T-helper 9 cell (primary cell): ENCODE results near the gene WDR5.

ENCODE experiments used
- DNase-seq: peaks from one replicate; pipeline ENCODE4 v3.0.0-alpha.2; 2020

The WDR5 gene

DNA sequence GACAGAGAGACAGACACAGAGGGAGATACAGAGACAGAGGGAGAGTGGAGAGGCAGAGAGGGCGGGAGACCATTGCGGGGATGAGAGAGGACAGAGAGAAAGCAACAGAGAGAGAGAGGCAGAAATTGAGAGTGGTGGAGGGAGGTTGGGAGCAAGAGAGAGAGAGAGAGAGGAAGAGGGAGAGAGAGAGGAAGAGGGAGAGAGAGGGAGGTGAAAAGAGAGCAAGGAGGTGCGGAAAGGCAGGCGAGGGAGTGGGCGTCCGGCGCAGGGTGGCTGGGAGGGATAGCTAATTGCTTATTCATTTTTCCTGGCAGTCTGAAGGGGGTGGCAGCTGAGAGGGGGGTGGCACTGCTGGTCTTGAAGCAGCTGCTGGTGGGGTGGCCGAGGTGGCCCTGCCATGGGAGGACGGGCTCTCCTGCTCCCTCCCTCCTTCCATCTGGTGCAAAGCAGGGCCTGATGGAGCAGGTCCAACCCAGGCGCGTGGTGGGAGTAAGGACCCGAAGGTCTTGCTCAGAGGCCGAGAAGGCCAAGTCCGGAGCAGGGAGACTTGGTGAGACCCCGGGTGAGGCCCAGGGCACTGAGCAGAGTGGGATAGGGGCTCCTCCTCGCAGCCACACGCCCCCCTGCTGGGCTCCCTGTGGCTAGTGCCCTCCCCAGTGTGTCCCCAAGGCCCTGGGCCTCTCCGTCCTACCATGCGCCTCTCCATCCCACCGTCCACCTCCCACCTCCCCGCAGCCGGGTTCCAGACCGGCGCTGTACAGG lies 53.8 kb downstream of the WDR5 start:
- DNase-seq: no peak

DNA sequence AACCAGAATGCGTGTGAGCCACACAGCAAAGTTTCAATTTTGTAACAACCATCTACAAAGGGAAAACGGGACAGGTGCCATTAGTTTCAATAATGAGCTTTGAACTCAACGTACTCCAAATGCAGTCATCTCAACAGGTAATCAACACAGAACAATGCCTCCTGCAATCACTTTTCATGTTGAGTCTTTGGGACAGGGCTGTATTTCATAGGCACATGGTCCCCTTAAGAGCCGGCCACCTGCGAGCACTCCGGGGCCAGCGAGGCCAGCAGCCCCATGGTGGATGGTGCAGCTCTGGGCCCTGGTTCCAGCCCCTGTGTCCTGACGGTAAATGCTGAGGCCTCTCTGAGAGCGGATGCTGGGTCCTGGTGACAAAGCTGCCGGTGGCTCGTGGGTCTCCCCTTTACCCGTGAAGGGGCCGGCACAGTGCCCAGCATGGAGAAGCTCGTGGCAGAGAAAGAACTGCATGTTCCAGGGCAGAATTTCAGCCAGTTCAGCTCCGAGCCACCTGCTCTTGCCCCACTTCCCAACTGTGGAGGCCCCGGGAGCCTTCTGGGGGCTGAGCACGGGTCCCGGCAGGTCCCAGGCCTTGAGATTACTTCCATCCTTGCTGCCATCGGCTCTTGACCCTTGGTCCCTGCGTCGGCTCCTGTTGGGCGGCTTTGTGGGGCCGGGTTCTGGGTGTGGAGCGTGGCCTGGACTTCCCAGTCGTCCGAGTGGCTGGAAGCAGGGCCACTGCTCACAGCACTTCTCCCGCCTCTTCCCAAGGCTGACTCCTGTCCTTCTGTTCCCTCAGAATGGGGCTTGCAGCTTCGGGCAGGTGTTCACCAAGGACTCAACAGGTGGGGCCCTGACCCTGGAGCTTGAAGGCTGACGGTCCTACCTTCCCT lies 54.6 kb downstream of the WDR5 start:
- DNase-seq: no peak

DNA sequence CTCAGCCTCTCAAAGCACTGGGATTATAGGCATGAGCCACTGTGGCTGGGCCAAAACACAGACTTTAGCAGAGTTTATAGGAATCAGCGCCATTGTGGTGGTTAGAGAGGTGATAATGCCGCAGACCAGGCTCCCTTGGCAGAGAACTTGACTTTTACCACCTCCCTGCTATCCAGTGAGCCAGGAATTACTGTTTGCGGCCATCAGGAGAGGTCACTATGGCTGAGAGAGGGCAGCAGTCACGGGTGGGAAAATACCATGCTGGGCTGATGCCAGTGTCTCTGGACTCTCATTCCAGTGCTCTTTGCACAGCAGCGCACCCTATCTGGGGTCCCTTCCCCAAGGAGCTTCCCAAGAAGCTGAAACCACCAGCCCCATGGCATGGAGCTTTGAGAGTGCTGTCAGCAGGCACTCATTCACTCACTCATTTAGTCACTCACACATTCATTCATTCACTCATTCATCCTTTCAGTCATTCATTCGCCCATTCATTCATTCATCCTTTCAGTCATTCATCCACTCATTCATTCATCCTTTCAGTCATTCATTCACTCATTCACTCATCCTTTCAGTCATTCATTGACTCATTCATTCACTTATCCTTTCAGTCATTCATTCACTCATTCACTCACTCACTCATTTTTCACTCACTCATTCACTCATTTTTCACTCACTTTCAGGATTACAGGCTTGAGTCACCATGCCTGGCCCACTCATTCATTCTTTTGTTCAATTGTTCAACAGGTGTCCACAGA lies 55.8 kb downstream of the WDR5 start:
- no peak for DNase-seq

DNA sequence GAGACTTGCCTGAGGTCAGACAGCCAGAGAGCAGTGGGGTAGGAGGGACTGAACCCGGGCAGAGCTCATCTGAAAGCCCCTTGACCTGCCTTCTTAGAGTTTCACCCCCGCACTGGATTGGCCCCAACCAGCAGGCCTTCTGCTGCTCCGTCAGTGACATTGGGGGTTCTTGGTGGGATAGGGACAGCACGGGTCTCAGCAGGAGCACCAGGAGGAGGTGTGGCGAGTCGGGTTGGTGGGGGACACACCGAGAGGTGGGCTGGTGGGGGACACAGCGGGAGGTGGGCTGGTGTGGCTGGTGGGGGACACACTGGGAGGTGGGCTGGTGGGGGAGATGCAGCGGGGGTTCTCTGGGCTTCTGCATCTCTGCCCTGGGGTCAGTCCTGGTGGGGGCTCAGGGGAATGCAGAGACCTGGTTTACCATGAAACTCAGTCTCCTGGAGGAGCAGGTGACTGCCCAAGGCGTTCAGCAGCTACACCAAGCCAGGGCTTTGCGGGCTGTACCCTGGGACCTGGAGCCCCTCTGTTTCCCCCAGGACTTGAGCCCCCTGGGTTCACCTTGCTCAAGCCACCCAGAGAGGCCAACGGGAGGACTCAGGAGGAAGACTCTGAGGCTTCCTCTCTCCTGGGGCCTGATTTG lies 56.5 kb downstream of the WDR5 start:
- no peak for DNase-seq

DNA sequence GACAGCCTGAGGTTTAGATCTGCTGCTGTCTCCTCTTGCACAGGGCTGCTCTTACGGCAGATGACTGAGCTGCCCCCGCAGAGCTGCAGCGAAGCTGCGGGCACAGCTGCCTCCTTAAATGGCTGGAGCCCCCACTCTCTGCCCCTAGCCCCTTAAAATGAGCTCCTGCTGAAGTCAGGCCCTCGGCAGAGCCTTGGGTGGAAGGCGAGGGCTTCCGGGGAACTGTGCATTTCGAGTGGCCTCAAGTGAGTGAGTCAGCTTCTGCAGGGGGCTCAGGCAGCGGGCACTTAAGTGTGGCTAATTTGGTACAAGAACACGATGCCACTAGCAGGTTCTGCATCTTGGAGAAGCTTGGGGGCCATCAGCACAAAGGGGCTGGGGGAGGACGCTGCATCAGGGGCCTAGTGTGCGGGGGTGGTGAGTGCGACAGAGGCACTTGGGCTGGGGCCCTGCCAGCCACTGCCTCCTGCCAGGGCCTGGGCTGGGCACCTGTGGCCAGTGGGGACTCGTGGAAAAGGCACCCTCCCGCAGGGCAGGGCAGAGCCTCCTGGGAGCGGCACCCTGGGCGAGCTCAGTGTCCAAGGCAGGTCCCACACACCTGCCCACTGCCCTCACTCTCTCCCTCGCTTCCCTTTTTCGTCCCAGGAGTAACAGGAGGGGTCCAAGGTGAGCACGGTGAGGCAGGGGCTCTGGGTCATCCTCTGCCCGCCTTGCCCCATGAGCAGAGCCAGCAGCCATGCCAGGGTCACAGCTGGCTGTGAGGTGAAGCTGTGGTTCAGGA lies 57.3 kb downstream of the WDR5 start:
- no peak for DNase-seq

DNA sequence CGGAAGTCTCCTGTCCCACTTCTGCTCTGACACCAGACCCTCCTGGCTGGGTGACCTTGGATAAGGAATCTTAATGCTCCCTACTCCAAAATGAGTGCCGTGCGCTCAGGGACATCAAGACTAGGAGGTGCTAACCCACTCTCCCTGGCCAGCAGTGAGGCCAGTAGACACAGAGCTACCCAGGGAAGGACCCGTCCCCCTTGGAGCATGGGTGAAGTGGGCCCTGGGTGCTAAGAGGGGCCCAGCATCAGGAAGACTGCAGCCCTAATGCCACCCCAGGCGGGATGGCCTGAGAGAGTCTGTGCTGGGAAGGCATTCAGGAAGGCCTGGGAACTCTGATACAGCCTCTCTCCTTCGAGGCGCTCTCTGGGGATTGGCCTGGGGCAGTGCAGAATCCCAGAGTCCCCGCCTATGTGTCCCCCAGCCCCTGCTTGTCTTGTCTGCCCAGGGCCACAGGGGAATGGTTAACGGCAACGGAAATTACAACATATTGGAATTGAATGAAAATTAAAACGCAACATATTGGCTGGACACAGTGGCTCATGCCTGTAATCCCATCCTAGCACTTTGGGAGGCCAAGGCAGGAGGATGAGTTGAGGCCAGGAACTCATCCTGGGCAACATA lies 58.1 kb downstream of the WDR5 start:
- DNase-seq: no peak

DNA sequence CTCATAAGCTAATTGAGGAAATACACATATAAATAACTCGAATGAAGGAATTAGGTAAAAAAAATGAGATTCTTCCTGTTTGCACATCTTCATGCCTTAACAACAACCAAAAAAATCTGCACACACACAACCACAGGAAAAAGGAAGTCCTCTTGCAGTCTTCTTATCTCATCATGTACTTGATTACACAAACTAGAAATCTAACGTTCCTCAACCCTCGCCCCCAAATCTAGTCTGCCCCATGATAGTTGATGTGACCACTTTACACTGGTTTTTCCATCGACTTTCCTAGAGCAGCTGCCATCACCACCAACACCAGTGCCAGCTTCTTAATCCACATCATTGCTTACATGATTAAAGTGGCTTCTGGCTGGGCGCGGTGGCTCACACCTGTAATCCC lies 59.7 kb downstream of the WDR5 start:
- DNase-seq: no peak

DNA sequence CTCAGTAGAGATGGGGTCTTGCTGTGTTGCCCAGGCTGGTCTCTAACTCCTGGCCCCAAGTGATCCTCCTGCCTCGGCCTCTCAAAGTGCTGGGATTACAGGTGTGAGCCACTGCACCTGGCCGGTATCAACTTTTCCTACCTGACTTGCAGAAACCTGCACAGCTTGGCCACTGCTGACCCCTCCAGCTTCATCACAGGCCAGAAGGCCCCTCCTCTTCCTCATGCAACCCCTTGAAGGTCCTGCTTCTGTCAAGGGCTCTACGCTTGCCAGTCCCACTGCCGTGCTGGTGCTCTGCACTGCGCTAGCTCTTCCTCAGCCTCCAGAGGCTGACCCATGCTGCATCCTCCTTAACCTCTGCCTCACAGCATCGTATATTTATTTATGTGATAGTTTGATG lies 61.0 kb downstream of the WDR5 start:
- DNase-seq: no peak

DNA sequence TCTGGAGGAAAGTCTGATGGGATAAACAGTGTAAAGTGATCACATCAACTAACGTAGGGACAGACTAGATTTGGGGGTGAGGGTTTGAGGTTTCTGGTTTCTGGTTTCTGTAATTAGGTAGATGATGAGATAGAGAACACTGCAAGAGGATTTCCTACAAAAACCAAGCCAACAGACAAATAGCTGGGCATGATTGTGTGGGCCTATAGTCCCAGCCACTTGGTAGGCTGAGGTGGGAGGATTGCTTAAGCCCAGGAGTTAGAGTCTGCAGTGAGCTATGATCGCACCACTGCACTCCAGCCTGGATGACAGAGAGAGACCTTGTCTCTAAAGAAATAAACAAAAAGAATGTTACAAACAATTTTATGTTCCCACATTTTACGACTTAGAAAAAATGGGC lies 62.9 kb downstream of the WDR5 start:
- no peak for DNase-seq

DNA sequence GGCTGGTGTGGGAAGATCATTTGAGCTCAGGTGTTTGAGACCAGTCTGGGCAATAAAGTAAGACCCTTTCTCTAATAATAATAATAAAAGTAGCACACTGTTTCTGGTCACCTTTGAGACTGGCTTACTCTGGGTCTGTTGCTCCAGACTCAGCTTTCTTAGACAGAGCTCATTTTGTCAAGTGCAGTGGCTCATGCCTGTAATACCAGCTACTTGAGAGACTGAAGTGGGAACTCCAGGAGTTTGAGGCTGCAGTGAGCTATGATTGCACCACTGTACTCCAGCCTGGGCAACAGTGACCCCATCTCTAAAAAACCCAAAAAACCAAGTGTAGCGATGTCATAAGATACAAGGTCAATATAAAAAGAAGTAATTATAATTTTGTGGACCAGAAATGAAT lies 64.8 kb downstream of the WDR5 start:
- DNase-seq: no peak

DNA sequence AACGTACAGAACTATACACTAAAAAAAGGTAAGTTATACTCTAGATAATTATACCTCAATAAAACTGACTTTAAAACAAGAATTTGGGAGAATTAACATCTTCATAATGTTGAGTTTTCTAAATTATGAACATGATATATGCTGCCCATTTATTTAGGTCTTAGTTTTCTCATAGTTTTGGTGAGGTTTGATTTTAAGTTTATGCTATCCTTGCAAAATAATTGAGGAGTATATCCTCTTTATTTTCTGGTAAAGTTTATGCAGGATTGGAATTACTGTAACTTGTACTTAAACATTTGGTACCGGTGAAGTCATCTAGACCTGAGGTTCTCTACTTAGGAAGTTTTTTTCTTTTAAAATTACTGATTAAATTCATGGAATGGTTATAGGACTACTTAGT lies 67.3 kb downstream of the WDR5 start:
- DNase-seq: no peak

DNA sequence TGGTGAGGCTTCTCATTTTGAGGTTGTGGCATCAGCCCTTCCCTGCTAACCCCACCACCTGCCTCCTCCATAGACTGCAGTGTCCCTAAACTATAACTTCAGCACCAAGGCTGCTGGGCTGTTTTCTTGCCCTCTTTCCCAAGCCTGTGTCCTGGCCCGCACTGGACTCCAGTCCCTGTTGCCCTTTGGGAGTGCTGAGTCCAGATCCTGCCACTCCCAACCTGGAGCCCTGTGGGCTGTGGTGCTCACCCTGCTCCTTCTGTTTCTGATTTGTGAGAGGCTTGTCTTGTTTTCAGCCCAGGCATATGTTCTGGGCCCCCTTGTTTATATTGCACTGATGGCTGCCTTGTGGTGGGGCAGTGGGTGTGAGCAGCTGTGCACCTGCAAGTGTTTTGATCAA lies 68.2 kb downstream of the WDR5 start:
- DNase-seq: no peak

DNA sequence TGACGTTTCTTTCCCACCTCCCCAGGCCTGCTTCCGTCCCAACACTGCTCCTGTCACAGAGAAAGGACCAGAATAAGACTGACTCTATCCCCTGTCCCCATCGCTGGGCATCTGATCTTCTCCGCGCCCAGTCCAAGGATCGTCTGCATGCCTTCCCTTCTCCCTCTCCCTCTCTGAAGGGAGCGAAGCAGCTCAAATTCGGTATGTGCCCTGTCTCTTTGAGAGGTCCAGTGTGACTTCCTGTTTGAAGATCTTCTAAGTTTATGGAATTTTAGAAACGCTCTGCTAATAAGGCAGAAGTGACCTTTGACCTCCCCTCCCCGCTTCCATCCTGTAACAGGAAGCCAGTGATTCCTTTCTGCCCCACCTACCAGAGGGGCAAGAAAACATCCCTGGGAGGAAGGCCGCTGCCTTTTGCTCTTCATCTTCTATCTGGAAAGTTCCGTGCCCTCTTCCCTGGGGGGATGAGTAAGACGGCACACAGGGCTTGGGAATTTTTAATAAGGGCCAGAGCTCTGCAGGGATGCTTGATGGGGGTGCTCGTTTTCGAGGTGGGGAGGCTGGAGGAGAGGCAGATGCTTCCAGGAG lies 69.2 kb downstream of the WDR5 start:
- DNase-seq: no peak

DNA sequence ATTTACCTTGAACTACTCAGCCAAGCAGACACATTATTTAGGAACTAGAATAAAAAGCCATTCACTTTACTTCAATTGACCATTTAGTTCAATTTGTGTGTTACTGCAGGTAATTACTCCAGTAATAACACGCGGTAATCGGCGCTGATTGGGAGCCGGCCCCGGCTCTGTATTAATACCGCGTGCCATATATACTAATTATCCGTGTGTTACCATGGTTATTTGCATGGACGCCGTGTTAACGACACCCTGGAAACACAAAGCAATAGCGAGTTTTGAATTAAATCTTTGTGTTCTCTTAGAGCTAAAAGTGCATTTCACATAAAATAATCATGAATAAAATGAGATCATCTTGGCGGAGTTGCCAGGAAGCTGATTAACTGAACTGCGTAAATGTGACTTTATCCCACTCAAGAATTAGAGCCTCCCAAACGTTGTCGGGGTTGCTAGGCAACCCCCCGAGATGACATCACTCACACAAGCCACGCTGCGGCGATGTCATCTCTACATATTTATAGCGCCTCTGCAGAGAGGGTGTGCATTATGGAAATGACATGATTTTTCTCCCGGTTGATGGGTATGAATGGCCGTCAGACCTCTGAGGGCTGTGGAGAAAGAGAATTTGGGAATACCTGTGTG lies 69.9 kb downstream of the WDR5 start:
- no peak for DNase-seq

DNA sequence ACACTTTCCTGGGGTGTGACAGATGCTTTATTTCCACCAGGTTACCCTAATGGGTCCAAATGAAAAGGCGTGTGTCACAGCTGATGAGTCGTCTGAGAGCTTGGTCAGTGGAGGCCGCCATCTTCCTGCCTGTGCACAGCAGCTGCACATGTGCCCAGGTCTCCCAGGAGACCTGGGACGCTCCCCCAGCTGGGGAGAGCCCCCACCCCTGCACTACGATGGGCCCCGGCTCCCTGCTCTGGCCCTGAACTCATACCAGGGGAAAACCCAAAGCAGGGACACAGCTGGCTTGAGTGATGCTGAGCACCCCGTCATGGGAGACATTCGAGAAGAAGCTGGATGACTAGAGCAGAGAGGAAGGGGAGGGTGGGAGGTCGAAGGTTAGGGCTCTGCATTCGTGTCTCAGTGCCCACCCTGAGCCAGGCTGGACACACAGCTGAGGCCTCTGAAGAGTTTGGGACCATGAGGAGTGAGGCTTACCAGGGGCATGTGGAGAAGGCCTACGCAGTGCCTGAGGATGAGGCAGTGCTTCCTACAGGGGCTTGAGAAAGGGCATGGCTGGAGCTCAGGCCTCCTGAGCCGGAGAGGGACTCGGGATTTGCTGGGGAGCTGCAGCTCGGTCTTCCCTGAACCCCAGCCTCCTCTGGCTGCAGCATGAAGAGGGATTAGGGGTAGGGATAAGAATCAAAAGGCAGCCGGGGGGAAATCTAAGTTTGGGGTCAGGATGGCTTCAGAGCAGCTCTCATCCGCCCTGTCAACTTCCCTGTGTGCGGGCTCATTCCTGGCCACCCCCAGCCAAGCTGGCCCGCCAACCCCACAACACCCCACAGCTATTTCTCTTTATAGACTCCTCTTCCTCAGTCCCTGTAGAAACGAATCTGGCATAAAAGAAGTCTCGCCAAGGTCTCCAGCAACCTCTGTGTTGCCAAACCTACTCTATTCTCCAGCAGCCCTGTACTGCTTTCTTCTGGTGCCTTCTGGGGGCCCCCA lies 70.7 kb downstream of the WDR5 start:
- DNase-seq: no peak

DNA sequence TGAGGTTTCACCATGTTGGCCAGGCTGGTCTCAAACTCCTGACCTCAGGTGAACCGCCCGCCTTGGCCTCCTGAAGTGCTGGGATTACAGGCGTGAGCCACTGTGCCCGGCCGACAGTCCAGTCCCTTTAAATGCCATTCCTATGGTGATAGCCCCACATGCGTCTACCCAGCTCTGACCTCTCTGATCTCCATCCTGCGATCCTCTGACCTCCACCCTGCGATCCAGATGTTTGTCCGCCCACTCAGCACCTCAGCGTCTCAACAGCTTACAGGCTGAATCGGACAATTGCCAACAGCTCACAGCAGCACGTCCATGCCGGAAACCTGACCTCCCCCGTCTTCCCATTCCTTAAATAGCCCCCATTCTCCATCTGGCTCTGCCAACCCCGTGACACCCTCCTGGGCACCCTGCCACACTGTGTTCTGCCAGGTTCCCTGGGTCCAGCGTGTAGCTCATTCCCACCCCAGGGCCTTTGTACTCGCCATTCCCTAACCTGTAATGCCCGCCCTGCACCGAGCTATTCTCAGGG lies 72.5 kb downstream of the WDR5 start:
- DNase-seq: no peak

DNA sequence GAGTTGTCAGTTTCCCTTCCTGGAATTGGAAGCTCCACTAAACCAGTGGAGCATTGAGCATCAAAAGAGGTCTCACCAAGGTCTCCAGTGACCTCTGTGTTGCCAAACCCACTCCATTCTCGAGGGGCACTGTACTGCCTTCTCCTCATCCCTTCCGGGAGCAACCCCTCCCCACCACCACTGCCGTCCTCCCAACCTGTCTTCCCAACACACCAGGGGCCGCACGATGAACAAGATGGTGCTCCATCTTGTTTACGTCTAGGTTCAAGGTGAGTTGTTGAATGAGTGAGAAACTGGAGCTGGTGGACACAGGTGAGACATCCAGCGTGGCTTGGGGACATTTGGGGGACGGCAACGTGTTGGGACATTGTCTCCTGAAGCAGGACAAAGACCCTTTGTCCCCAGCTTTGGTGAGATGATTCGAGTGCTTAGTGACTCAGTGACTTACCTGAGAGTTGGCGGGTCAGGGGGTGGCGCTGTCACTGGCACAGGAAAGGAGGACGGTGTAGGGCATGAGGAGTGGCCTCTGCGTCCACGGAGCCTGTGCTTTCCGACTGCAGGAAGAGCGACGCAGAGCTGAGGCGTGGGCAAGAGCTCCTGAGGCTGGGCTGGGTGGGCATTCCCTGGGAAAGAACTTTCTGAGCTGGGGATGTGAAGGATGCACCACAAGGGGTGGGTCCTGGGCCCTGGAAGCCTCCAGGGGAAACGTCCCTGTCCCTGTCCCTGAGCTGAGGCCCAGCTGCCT lies 73.3 kb downstream of the WDR5 start:
- DNase-seq: no peak
